GM19240 (cell line): ENCODE measurements around the gene PTPN14.
"Not testable (repeated sequence)": the region's sequence is repeated elsewhere in the genome, so short reads cannot be mapped to it uniquely, and the experiment has no call there.

Experiments used
- DNase-seq: peaks from one replicate; pipeline ENCODE4 v3.0.0; 2011; ENCODE audit warnings: low spot score; ENCODE audit not compliant: insufficient read length

Gene PTPN14

GRCh38 chr1:214402613-214403083, 148.8 kb downstream of the PTPN14 start:
- no peak for DNase-seq

- DNase-seq, result no peak
These were observed 149.7 kb downstream of the PTPN14 start for GRCh38 chr1:214401666-214402065.

GRCh38 chr1:214400131-214400530, 151.3 kb downstream of the PTPN14 start:
- no peak for DNase-seq

GRCh38 chr1:214398490-214398889, 152.9 kb downstream of the PTPN14 start:
- no peak for DNase-seq

GRCh38 chr1:214397497-214397896, 153.9 kb downstream of the PTPN14 start:
- DNase-seq, result no peak

- no peak for DNase-seq
These were observed 155.1 kb downstream of the PTPN14 start for GRCh38 chr1:214396330-214396729.

GRCh38 chr1:214394569-214394968, 156.8 kb downstream of the PTPN14 start:
- DNase-seq, result not testable (repeated sequence)

GRCh38 chr1:214393086-214393485, 158.3 kb downstream of the PTPN14 start:
- DNase-seq, result no peak

GRCh38 chr1:214391873-214392645, 159.3 kb downstream of the PTPN14 start:
- DNase-seq, result no peak

GRCh38 chr1:214389734-214390133, 161.7 kb downstream of the PTPN14 start:
- DNase-seq, result no peak

- no peak for DNase-seq
These were observed 164.7 kb downstream of the PTPN14 start for GRCh38 chr1:214386747-214387146.

GRCh38 chr1:214386333-214386732, 165.1 kb downstream of the PTPN14 start:
- DNase-seq, result no peak

- no peak for DNase-seq
These were observed 166.0 kb downstream of the PTPN14 start for GRCh38 chr1:214385428-214385827.

GRCh38 chr1:214384373-214385079, 166.9 kb downstream of the PTPN14 start:
- no peak for DNase-seq

- DNase-seq, result no peak
These were observed 167.7 kb downstream of the PTPN14 start for GRCh38 chr1:214383381-214384372.

- DNase-seq, result no peak
These were observed 170.3 kb downstream of the PTPN14 start for GRCh38 chr1:214380986-214381695.

GRCh38 chr1:214380396-214380795, 171.0 kb downstream of the PTPN14 start:
- no peak for DNase-seq

GRCh38 chr1:214379236-214379970, 172.0 kb downstream of the PTPN14 start:
- DNase-seq, result no peak

GRCh38 chr1:214378492-214378891, 172.9 kb downstream of the PTPN14 start:
- DNase-seq, result no peak

- no peak for DNase-seq
These were observed 173.5 kb downstream of the PTPN14 start for GRCh38 chr1:214377886-214378285.
